ENCODE results near the gene LMAN1L.

- TF ChIP-seq POLR2A (IDR thresholded peaks at IDR 0.05) = no peak
- no peak for TF ChIP-seq CTCF (IDR thresholded peaks at IDR 0.05)
- TF ChIP-seq EP300 (IDR thresholded peaks at IDR 0.05) = no peak
Measured at GRCh38 chr15:74808840-74809229, 3.8 kb upstream of the LMAN1L start.

Data from ovary (tissue), 3 donors.